GM12892 (cell line): ENCODE results near the gene SLC25A29.

Experiments
- POLR2A ChIP-seq: IDR thresholded peaks from 2 replicates; pipeline ENCODE4 v1.6.1; 2011; ENCODE audit warnings: low read depth, low read length, control low read depth
- POLR2AphosphoS5 ChIP-seq: IDR thresholded peaks from 2 replicates; pipeline ENCODE4 v1.6.1; 2011; ENCODE audit warnings: low read depth, low read length, control low read depth

- TF ChIP-seq POLR2A (no peak), POLR2AphosphoS5 (no peak)
Observed at GRCh38 chr14:100336618-100337530, 30.6 kb upstream of the SLC25A29 start.
